Endothelial cell of hepatic sinusoid (primary cell): ENCODE results near the gene AFG3L2.
"Not testable (repeated sequence)": the region's sequence is repeated elsewhere in the genome, so short reads cannot be mapped to it uniquely, and the experiment has no call there.

Experiments used
- in situ Hi-C: cut with HindIII; loops from 2 replicates; pipeline ENCODE4 v1.10.0; 2017; ENCODE audit warnings: low sequenced_read_pairs

AFG3L2 gene

DNA sequence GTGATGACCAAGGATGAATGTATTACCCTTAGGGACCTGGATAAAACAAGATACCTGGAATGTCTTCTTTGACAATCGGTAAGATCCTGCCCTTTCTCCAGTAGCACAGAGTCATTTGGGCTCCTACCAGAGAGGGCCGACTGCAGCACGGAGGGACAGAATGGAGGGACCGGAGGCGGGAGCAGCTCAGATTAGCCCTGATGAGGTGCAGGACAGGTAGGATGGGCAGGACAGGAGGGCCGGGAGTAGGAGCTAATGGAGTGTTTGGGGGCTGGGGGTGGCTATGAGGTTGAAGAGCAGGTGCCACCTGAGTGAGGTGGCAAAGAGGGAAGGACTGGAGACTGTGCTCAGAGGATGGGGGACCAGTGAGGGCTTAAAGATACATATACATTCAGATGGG is 20.8 kb upstream of the AFG3L2 start:
- in situ Hi-C loops = no loop called here

- in situ Hi-C loops = no loop called here
Observed at GRCh38 chr18:12397254-12397653, 20.2 kb upstream of the AFG3L2 start.

DNA sequence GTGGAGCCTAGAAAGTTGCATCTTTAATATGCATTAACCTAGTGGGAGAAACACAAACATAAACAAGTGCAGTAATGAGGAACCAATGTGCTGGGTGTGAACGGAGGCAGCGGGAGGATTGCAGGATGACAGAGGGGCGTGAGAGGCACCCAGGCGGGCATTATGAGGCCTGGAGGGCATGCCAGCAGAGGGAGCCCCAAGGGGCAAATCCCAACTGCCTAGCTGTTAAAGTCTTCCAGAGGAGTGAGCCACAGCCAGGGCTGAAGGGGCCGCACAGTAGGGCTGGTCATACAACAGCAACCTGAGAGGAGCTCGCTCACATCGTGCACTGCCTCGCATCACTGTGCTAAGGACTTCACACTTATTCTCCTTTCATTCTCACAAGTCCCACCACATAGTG is 17.4 kb upstream of the AFG3L2 start:
- in situ Hi-C loops = no loop called here

GRCh38 chr18:12393998-12394397 is 17.0 kb upstream of the AFG3L2 start:
- in situ Hi-C loops = no loop called here

GRCh38 chr18:12393510-12393909 is 16.5 kb upstream of the AFG3L2 start:
- in situ Hi-C loops = no loop called here

DNA sequence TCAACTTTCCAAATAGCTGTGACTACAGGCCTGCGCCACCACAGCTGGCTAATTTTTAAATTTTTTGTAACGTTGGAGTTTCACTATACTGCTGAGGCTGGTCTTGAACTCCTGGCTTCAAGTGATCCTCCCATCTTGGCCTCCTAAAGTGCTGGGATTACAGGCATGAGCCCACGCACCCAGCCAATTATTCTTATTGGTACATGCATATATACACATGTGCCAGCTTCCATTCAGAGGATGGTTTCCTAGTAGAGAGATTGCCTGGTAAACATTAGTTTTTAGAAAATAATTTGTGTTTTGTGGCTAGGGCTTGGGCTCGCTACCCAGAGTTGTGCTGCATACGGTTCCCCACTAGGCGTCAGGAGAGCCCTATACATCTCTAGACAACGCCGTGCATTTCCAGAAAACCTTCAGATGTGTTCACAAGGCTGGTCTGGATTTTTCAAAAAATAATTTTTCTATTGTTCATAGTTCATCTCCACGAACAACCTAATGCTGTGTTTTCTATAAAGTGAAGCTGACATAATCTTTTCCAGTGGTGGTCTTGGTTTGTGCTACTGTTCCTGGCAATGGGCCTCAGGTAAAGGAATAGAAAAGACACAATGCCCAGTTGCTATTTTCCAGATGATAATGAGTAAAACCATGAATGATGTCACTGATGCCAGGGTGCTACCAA is 14.6 kb upstream of the AFG3L2 start:
- in situ Hi-C loops = no loop called here

- in situ Hi-C loops = no loop called here
Observed at GRCh38 chr18:12388442-12388841, 11.4 kb upstream of the AFG3L2 start.

- in situ Hi-C loops = no loop called here
Observed at GRCh38 chr18:12384261-12384660, 7.2 kb upstream of the AFG3L2 start.

GRCh38 chr18:12383759-12384158 is 6.7 kb upstream of the AFG3L2 start:
- in situ Hi-C loops = not testable (repeated sequence)

DNA sequence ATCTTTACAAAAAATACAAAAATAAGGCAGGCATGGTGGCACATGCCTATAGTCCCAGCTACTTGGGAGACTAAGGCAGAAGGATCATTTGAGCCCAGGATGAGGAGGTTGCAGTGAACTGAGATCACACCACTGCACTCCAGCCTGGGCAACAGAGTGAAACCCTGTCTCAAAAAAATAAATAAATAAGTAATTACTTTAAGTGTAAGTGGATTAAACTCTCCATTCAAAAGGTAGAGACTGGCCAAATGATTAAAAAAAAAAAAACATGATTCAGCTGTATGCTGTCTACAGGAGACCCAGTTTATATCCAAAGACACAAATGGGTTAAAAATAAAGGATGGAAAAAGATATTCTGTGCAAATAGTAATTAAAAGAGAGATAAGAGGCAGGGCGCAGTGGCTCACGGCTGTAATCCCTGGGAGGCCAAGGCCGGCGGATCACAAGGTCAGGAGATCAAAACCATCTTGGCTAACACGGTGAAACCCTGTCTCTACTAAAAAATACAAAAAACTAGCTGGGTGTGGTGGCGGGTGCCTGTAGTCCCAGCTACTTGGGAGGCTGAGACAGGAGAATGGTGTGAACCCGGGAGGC is 5.3 kb upstream of the AFG3L2 start:
- in situ Hi-C loops = not testable (repeated sequence)

DNA sequence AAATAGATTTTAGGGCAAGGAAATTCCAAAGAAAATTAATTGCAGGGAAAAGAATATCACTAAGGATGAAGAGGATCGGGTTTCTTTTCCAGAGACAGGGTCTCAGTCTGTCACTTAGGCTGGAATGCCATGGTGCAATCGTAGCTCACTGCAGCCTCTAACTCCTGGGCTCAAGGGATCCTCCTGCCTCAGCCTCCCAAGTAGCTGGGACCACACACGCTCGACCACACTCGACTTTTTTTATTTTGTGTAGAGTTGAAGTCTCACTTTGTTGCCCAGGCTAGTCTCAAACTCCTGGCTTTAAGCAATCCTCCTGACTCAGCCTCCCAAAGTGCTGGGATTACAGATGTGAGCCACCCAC is 1.2 kb upstream of the AFG3L2 start:
- in situ Hi-C loops = not testable (repeated sequence)

GRCh38 chr18:12377556-12378197 is 650 bp upstream of the AFG3L2 start:
- in situ Hi-C loops = no loop called here

DNA sequence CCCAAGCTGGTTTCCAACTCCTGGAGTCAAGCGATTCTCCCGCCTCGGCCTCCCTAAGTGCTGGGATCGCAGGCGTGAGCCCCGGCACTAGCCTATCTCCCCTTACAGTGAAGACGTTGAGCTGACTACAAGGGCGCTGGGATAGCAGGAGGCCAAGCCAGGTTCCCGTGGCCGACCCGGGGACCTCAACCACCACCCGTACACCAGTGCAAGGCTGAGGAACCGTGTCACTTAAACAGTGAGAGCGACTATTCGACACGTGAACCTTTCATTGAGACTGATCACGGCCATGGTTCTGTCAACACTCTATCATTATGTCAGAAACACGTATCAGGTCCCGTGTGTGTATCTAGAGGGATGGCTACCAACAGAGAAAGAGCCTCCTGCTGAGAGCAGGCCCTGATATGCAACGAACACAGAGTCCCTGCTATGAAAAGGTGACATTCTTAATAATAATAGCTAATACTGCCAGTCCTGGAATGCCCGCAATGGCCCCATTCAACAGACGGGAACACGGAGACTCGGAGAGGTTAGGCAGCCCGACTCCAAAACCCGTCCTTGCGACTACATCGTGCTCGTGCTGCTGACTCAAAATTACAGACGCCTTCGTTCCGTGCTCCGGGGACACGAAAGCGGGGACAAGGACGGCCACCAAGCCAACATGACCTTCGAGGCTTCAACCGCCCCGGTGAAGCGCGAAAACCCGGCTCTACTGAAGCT is 833 bp downstream of the AFG3L2 start:
- in situ Hi-C loops = no loop called here

DNA sequence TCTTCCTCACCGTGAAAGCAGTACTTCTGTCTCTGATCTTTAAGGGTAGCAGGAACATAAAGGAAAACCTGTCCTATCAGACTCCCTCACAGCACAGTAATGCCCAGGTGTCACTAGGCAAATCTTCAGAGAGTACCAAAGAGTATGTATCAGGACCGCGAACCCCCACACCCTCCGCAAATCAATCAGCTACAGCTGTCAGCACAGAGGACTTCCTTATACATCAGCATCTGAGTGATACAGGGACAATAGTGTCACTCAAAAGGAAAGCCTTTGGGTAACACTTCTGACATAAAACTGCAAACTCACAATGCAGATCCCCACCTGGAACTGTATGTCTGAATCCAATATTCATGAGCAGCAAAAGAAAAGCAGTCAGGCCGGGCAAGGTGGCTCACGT is 2.6 kb downstream of the AFG3L2 start:
- in situ Hi-C loops = no loop called here

DNA sequence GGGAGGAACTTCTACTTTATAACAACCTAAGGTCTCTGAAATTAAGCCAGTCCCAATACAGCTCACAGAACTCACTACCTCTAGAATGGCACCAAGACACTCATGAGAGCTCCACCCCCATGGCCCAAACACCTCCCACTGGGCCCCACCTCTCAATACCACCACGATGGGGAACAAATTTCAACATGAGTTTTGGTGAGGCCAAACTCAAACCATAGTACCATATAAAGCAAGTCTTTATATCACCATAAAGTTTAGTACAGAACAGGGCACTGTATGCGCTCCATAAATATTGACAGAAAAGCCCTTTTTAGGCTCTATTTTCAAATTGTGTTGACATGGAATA is 3.3 kb downstream of the AFG3L2 start:
- in situ Hi-C loops = no loop called here

GRCh38 chr18:12373116-12373770 is 3.8 kb downstream of the AFG3L2 start:
- in situ Hi-C loops = no loop called here

GRCh38 chr18:12372406-12372805 is 4.6 kb downstream of the AFG3L2 start:
- in situ Hi-C loops = no loop called here

GRCh38 chr18:12371590-12371989 is 5.4 kb downstream of the AFG3L2 start:
- in situ Hi-C loops = no loop called here

- in situ Hi-C loops = loop anchor here (5.0 kb wide), 1 partner anchor 42 kb away; no protein-coding TSS in a partner anchor
Observed at GRCh38 chr18:12369211-12369610, 7.8 kb downstream of the AFG3L2 start.

DNA sequence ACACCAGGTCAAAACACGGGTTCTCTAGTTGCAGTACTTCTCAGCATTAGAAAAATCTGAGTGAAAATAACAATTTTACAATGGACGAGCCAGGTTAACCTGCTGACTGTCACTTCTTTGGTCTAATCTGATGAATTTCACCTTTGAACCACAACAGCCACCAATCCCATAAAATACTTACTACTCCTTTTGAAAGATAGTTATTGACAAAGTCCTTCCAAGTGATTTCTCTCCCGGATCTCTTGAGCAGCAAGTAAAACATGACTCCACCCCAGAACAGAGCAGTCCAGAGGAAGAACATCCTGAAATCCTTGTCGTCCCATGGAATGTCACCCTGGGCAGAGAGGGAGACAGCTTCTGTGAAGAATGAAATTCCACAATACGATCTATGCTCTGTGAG is 10.2 kb downstream of the AFG3L2 start:
- in situ Hi-C loops = loop anchor here (5.0 kb wide), 1 partner anchor 39 kb away; no protein-coding TSS in a partner anchor

GRCh38 chr18:12366379-12366778 is 10.6 kb downstream of the AFG3L2 start:
- in situ Hi-C loops = loop anchor here (5.0 kb wide), 1 partner anchor 39 kb away; no protein-coding TSS in a partner anchor
